ENCODE results near the gene SEC16A.
A peak's percentile ranks its signal among the peaks of the same experiment; 100 is the strongest.

Gene SEC16A

GRCh38 chr9:136486823-136487620, 4.2 kb upstream of the SEC16A start:
- no peak for DNase-seq

GRCh38 chr9:136486131-136486530, 3.3 kb upstream of the SEC16A start:
- no peak for DNase-seq

GRCh38 chr9:136485049-136486045, 2.5 kb upstream of the SEC16A start:
- peak; percentile 90 for DNase-seq

GRCh38 chr9:136484153-136485048, 1.6 kb upstream of the SEC16A start:
- DNase-seq: no peak

GRCh38 chr9:136483589-136484152, 831 bp upstream of the SEC16A start:
- DNase-seq: peak; percentile 96

GRCh38 chr9:136482046-136482792, 621 bp downstream of the SEC16A start:
- peak; percentile 34 for DNase-seq

GRCh38 chr9:136481558-136481957, 1.3 kb downstream of the SEC16A start:
- no peak for DNase-seq

- no peak for DNase-seq
Observed at GRCh38 chr9:136476369-136477150, 6.3 kb downstream of the SEC16A start.

GRCh38 chr9:136474974-136475865, 7.6 kb downstream of the SEC16A start:
- DNase-seq: no peak

GRCh38 chr9:136474021-136474640, 8.7 kb downstream of the SEC16A start:
- no peak for DNase-seq

- no peak for DNase-seq
Observed at GRCh38 chr9:136473354-136473721, 9.5 kb downstream of the SEC16A start.

- DNase-seq: no peak
Observed at GRCh38 chr9:136472640-136473353, 10.0 kb downstream of the SEC16A start.

- DNase-seq: no peak
Observed at GRCh38 chr9:136471802-136472487, 10.9 kb downstream of the SEC16A start.

GRCh38 chr9:136470792-136471469, 11.9 kb downstream of the SEC16A start:
- DNase-seq: no peak

- DNase-seq: no peak
Observed at GRCh38 chr9:136470356-136470755, 12.5 kb downstream of the SEC16A start.

GRCh38 chr9:136467766-136468165, 15.1 kb downstream of the SEC16A start:
- DNase-seq: no peak

GRCh38 chr9:136466155-136466541, 16.7 kb downstream of the SEC16A start:
- DNase-seq: no peak

Measured in activated CD4-positive, alpha-beta T cell treated with anti-CD3 and anti-CD28 coated beads for 48 hours (primary cell).